Thoracic aorta (tissue), 2 donors: Measurements from ENCODE around the gene SYS1. TPM values are rescaled to one million over a fixed set of nuclear protein-coding genes. Genes with fewer than 3 reads are reported as not detected.
"Not testable (repeated sequence)": the region's sequence is repeated elsewhere in the genome, so short reads cannot be mapped to it uniquely, and the experiment has no call there.

Experiments used
- ATAC-seq: fragments of 150-250 bp; one replicate; pipeline ENCODE4 v1.8.0; 2017; ENCODE audit warnings: low read depth; ENCODE audit not compliant: insufficient number of reproducible peaks, low FRiP score
- DNase-seq: peaks from one replicate; pipeline ENCODE4 v3.0.0-alpha.2; 2020; ENCODE audit warnings: low spot score
- H3K27ac ChIP-seq, 2 donors: fragments of 200-600 bp; sonication (generic); 1 replicate in 1 of 2; 2 replicates in 1 of 2; pipeline ENCODE4 v1.5.1; 2016; ENCODE audit warnings: mild to moderate bottlenecking in 2 of 2, moderate library complexity in 2 of 2
- H3K27me3 ChIP-seq: fragments of 200-600 bp; sonication (generic); replicated peaks from 2 replicates; pipeline ENCODE4 v1.6.0; 2016; ENCODE audit warnings: mild to moderate bottlenecking; ENCODE audit not compliant: insufficient read depth
- H3K36me3 ChIP-seq: fragments of 200-600 bp; sonication (generic); one replicate; pipeline ENCODE4 v1.5.1; 2016
- H3K4me1 ChIP-seq, 2 donors: fragments of 200-600 bp; sonication (generic); 1 replicate in 1 of 2; 2 replicates in 1 of 2; pipeline versions ENCODE4 v1.5.1 to v1.6.0; 2016; ENCODE audit warnings: low read depth in 2 of 2, mild to moderate bottlenecking in 1 of 2; ENCODE audit not compliant: control insufficient read depth in 1 of 2
- H3K4me3 ChIP-seq: fragments of 200-600 bp; sonication (generic); 2 replicates; pipeline ENCODE4 v1.5.1; 2016; ENCODE audit warnings: mild to moderate bottlenecking
- H3K9me3 ChIP-seq: fragments of 200-600 bp; sonication (generic); 2 replicates; pipeline ENCODE4 v1.5.1; 2016
- total RNA-seq, 2 donors: library from RNA; depleted of rRNA; stranded (reverse); fragments of >200 nt; gene quantifications; one replicate each; pipeline versions ENCODE4 v1.1.0 to v1.2.3, GENCODE V29; 2016
- TF ChIP-seq, protein P1 (sequence below): fragments of 200-600 bp; sonication (generic); IDR thresholded peaks from one replicate; pipeline ENCODE4 v1.5.1; 2019; ENCODE audit warnings: antibody characterized with exemption

SYS1 gene
- total RNA-seq, 2 donors from 2014 or later: 24.6 to 40.8 TPM

- ATAC-seq (peak; percentile 39), DNase-seq (no peak)
- Histone ChIP-seq H3K4me3 (peak within 1 kb of the TSS; percentile 85), H3K27me3 (no peaks in the 10 kb centered on the region), H3K36me3 (no peaks in the 10 kb centered on the region), H3K4me1 (peaks cover 31 to 49% of the 10 kb centered on the region in 2 donors), H3K9me3 (no peaks in the 10 kb centered on the region), H3K27ac (peak within 1 kb of the TSS; percentile 93 to 96)
- TF ChIP-seq, protein P1, sequence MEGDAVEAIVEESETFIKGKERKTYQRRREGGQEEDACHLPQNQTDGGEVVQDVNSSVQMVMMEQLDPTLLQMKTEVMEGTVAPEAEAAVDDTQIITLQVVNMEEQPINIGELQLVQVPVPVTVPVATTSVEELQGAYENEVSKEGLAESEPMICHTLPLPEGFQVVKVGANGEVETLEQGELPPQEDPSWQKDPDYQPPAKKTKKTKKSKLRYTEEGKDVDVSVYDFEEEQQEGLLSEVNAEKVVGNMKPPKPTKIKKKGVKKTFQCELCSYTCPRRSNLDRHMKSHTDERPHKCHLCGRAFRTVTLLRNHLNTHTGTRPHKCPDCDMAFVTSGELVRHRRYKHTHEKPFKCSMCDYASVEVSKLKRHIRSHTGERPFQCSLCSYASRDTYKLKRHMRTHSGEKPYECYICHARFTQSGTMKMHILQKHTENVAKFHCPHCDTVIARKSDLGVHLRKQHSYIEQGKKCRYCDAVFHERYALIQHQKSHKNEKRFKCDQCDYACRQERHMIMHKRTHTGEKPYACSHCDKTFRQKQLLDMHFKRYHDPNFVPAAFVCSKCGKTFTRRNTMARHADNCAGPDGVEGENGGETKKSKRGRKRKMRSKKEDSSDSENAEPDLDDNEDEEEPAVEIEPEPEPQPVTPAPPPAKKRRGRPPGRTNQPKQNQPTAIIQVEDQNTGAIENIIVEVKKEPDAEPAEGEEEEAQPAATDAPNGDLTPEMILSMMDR: no peak
Measured at GRCh38 chr20:45347936-45348778, 14.8 kb upstream of the SYS1 start, which contains the start of gene SDC4. SDC4 (minus strand) TSS chr20:45348424; CDS start chr20:45348384, 40 bp downstream.

DNA sequence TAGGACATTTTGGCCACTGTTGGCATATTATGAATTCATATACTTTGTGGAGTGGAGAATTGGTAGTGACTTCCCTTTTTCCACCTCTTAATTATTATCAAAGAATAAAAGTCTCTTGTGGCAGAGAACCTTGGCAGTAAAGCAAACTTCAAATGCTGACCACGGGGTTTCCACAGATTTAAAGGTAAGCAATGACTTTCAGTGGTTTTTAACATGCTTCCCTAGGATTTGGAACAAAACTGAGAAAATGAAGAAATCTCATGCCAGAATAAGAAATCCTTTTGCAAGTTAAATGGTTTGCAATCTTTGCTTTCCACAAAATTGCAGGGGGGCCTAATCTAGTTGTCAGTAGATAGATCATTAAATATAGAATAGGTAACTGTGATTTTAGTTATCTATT, 12.7 kb upstream of the SYS1 start:
- ATAC-seq: no peak
- H3K9me3 ChIP-seq: no peaks in the 10 kb centered on the region
- TF ChIP-seq, protein P1: no peak
- no peak for DNase-seq
- H3K27ac ChIP-seq: no peak overlapping the region
- H3K4me1 ChIP-seq: peaks cover 16 to 29% of the 10 kb centered on the region in 2 donors
- no peaks in the 10 kb centered on the region for H3K27me3 ChIP-seq
- no peaks in the 10 kb centered on the region for H3K36me3 ChIP-seq
- no peak overlapping the region for H3K4me3 ChIP-seq

DNA sequence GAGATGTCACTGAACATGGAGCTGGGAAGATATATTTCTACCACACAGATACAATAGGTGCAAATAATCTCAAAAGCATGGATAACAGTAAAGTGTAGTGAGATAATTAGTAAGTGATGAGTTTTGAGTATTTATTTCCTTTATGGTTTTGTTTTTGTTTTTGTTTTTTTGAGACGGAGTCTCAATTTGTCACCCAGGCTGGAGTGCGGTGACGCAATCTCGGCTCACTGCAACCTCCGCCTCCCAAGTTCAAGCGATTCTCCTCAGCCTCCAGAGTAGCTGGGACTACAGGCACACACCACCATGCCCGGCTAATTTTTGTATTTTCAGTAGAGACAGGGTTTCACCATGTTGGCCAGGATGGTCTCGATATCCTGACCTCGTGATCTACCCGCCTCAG, 12.2 kb upstream of the SYS1 start:
- peaks cover 12 to 23% of the 10 kb centered on the region in 2 donors for H3K4me1 ChIP-seq
- not testable (repeated sequence) for ATAC-seq, DNase-seq

GRCh38 chr20:45352729-45353128, 10.2 kb upstream of the SYS1 start:
- ATAC-seq (no peak), DNase-seq (no peak)
- Histone ChIP-seq H3K9me3 (no peaks in the 10 kb centered on the region), H3K4me3 (no peak overlapping the region), H3K36me3 (no peaks in the 10 kb centered on the region), H3K27ac (no peak overlapping the region), H3K4me1 (peaks cover 13 to 14% of the 10 kb centered on the region in 2 donors), H3K27me3 (no peaks in the 10 kb centered on the region)
- TF ChIP-seq, protein P1: no peak

More for the DNA sequence above, 12.2 kb upstream of the SYS1 start:
- not testable (repeated sequence) for H3K36me3 ChIP-seq, H3K4me3 ChIP-seq, H3K27ac ChIP-seq, H3K27me3 ChIP-seq, H3K9me3 ChIP-seq

- H3K36me3 ChIP-seq: no peaks in the 10 kb centered on the region
- H3K4me3 ChIP-seq: no peak overlapping the region
- DNase-seq (no peak), ATAC-seq (no peak)
- no peaks in the 10 kb centered on the region for H3K9me3 ChIP-seq
- H3K4me1 ChIP-seq: peaks cover 20 to 21% of the 10 kb centered on the region in 2 donors
- H3K27me3 ChIP-seq: no peaks in the 10 kb centered on the region
- TF ChIP-seq, protein P1: no peak
- no peak overlapping the region for H3K27ac ChIP-seq
Measured at GRCh38 chr20:45353746-45354145, 9.2 kb upstream of the SYS1 start.
